ENCODE results near the gene HNRNPR. TPM values are rescaled to one million over a fixed set of nuclear protein-coding genes. Genes with fewer than 3 reads are reported as not detected.

HNRNPR gene
- total RNA-seq, 1 donor = 70.6 TPM

GRCh38 chr1:23278717-23279116, 65.4 kb downstream of the HNRNPR start:
- H3K79me2 ChIP-seq (ENCODE audit: insufficient read depth, low read length) = no peaks in the 10 kb centered on the region
- DNase-seq (ENCODE audit: insufficient read length, low spot score, missing footprints) = no peak

DNA sequence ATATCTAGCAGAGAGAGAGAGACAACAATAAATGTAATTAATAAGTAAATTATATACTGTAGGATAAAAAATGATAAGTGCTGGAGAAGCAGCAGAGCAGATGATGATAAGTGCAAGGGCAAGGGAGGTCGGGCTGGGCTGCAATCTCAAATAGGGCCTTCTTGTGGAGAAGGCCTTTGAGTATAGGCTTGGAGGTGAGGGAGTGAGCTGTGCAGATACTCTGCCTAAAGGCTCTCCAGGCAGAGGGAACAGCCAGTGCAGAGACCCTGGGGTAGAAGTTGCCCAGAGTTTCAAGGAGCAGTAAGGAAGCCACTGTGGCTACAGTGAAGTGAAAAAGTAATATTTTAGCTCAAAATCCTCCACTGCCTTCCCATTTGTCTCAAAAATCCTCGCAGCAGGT, 67.6 kb downstream of the HNRNPR start:
- TF ChIP-seq, protein P1, sequence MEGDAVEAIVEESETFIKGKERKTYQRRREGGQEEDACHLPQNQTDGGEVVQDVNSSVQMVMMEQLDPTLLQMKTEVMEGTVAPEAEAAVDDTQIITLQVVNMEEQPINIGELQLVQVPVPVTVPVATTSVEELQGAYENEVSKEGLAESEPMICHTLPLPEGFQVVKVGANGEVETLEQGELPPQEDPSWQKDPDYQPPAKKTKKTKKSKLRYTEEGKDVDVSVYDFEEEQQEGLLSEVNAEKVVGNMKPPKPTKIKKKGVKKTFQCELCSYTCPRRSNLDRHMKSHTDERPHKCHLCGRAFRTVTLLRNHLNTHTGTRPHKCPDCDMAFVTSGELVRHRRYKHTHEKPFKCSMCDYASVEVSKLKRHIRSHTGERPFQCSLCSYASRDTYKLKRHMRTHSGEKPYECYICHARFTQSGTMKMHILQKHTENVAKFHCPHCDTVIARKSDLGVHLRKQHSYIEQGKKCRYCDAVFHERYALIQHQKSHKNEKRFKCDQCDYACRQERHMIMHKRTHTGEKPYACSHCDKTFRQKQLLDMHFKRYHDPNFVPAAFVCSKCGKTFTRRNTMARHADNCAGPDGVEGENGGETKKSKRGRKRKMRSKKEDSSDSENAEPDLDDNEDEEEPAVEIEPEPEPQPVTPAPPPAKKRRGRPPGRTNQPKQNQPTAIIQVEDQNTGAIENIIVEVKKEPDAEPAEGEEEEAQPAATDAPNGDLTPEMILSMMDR (IDR thresholded peaks at IDR 0.05; ENCODE audit: extremely low read depth, low read depth, low read length) = no peak
- H3K27me3 ChIP-seq (ENCODE audit: insufficient read depth, low read length) = no peaks in the 10 kb centered on the region
- H3K79me2 ChIP-seq (ENCODE audit: insufficient read depth, low read length) = no peaks in the 10 kb centered on the region
- no peaks in the 10 kb centered on the region for H4K20me1 ChIP-seq (ENCODE audit: insufficient read depth, low read length)
- H3K4me2 ChIP-seq (ENCODE audit: insufficient read depth, low read length) = no peak overlapping the region
- no peak overlapping the region for H2AFZ ChIP-seq (ENCODE audit: low read length)
- H3K4me1 ChIP-seq (ENCODE audit: insufficient read depth, low read length) = no peaks in the 10 kb centered on the region
- H3K27ac ChIP-seq (ENCODE audit: low read depth, low read length) = no peak overlapping the region
- no peak for DNase-seq (ENCODE audit: insufficient read length, low spot score, missing footprints)
- peaks cover 19% of the 10 kb centered on the region for H3K36me3 ChIP-seq (ENCODE audit: insufficient read depth, low read length)
- no peak overlapping the region for H3K4me3 ChIP-seq (ENCODE audit: insufficient read depth, low read length)
- no peaks in the 10 kb centered on the region for H3K9me3 ChIP-seq (ENCODE audit: low read depth, low read length)

More at GRCh38 chr1:23278717-23279116, 65.4 kb downstream of the HNRNPR start:
- TF ChIP-seq, protein P1 (IDR thresholded peaks at IDR 0.05; ENCODE audit: extremely low read depth, low read depth, low read length) = no peak
- Histone ChIP-seq H4K20me1 (ENCODE audit: insufficient read depth, low read length) (no peaks in the 10 kb centered on the region), H3K4me3 (ENCODE audit: insufficient read depth, low read length) (no peak overlapping the region), H2AFZ (ENCODE audit: low read length) (no peak overlapping the region), H3K9me3 (ENCODE audit: low read depth, low read length) (no peaks in the 10 kb centered on the region), H3K36me3 (ENCODE audit: insufficient read depth, low read length) (peaks cover 31% of the 10 kb centered on the region), H3K27ac (ENCODE audit: low read depth, low read length) (no peak overlapping the region), H3K4me2 (ENCODE audit: insufficient read depth, low read length) (no peak overlapping the region), H3K4me1 (ENCODE audit: insufficient read depth, low read length) (peaks cover 13% of the 10 kb centered on the region), H3K27me3 (ENCODE audit: insufficient read depth, low read length) (no peaks in the 10 kb centered on the region)

- Histone ChIP-seq H3K36me3 (ENCODE audit: insufficient read depth, low read length) (no peaks in the 10 kb centered on the region), H3K27ac (ENCODE audit: low read depth, low read length) (no peak overlapping the region), H3K4me2 (ENCODE audit: insufficient read depth, low read length) (no peak overlapping the region)
Observed at GRCh38 chr1:23274134-23274505, 70.0 kb downstream of the HNRNPR start.

GRCh38 chr1:23273450-23274133, 70.5 kb downstream of the HNRNPR start:
- Histone ChIP-seq H3K27ac (ENCODE audit: low read depth, low read length) (no peak overlapping the region), H3K4me2 (ENCODE audit: insufficient read depth, low read length) (no peak overlapping the region), H3K36me3 (ENCODE audit: insufficient read depth, low read length) (no peaks in the 10 kb centered on the region), H3K4me1 (ENCODE audit: insufficient read depth, low read length) (no peaks in the 10 kb centered on the region), H3K9me3 (ENCODE audit: low read depth, low read length) (no peaks in the 10 kb centered on the region), H2AFZ (ENCODE audit: low read length) (no peak overlapping the region), H3K27me3 (ENCODE audit: insufficient read depth, low read length) (no peaks in the 10 kb centered on the region), H3K4me3 (ENCODE audit: insufficient read depth, low read length) (no peak overlapping the region), H3K79me2 (ENCODE audit: insufficient read depth, low read length) (no peaks in the 10 kb centered on the region), H4K20me1 (ENCODE audit: insufficient read depth, low read length) (no peaks in the 10 kb centered on the region)
- TF ChIP-seq, protein P1 (IDR thresholded peaks at IDR 0.05; ENCODE audit: extremely low read depth, low read depth, low read length) = no peak
- peak; percentile 69 for DNase-seq (ENCODE audit: insufficient read length, low spot score, missing footprints)

More at GRCh38 chr1:23274134-23274505, 70.0 kb downstream of the HNRNPR start:
- TF ChIP-seq, protein P1 (IDR thresholded peaks at IDR 0.05; ENCODE audit: extremely low read depth, low read depth, low read length) = no peak
- DNase-seq (ENCODE audit: insufficient read length, low spot score, missing footprints) = no peak
- Histone ChIP-seq H3K4me3 (ENCODE audit: insufficient read depth, low read length) (no peak overlapping the region), H3K4me1 (ENCODE audit: insufficient read depth, low read length) (no peaks in the 10 kb centered on the region), H3K9me3 (ENCODE audit: low read depth, low read length) (no peaks in the 10 kb centered on the region), H3K79me2 (ENCODE audit: insufficient read depth, low read length) (no peaks in the 10 kb centered on the region), H3K27me3 (ENCODE audit: insufficient read depth, low read length) (no peaks in the 10 kb centered on the region), H2AFZ (ENCODE audit: low read length) (no peak overlapping the region), H4K20me1 (ENCODE audit: insufficient read depth, low read length) (no peaks in the 10 kb centered on the region)

Data from osteoblast (primary cell).